HepG2 (cell line): Measurements from ENCODE around the gene PRM3. TPM values are rescaled to one million over a fixed set of nuclear protein-coding genes. Genes with fewer than 3 reads are reported as not detected.

Experiments
- ATRX ChIP-seq: sonication (generic); formaldehyde crosslinking; IDR thresholded peaks from 2 replicates; pipeline ENCODE4 v1.4.0; 2020; ENCODE audit warnings: missing genetic modification reagents, borderline replicate concordance
- BORCS8-MEF2B ChIP-seq: sonication (generic); formaldehyde crosslinking; IDR thresholded peaks from 2 replicates; pipeline ENCODE4 v1.8.0; 2022; ENCODE audit warnings: mild to moderate bottlenecking, missing genetic modification reagents
- FOSL2 ChIP-seq: sonication (generic); formaldehyde crosslinking; IDR thresholded peaks from 2 replicates; pipeline ENCODE4 v1.4.0; 2020; ENCODE audit warnings: missing genetic modification reagents
- HHEX ChIP-seq: IDR thresholded peaks from 2 replicates; pipeline ENCODE4 v1.6.1; 2016; ENCODE audit warnings: control low read depth
- HMGA1 ChIP-seq: sonication (generic); formaldehyde crosslinking; conservative IDR thresholded peaks from 2 replicates; pipeline ENCODE4 v1.4.0; 2020; ENCODE audit warnings: missing genetic modification reagents
- MED13 ChIP-seq: sonication (generic); formaldehyde crosslinking; IDR thresholded peaks from 2 replicates; pipeline ENCODE4 v1.5.0; 2020; ENCODE audit warnings: missing genetic modification reagents
- PAWR ChIP-seq: sonication (generic); formaldehyde crosslinking; IDR thresholded peaks from 2 replicates; pipeline ENCODE4 v1.4.0; 2020; ENCODE audit warnings: missing genetic modification reagents, mild to moderate bottlenecking, borderline replicate concordance
- PRMT3 ChIP-seq: sonication (generic); formaldehyde crosslinking; IDR thresholded peaks from 2 replicates; pipeline ENCODE4 v1.8.1; 2022; ENCODE audit warnings: low read depth, mild to moderate bottlenecking, moderate library complexity, missing genetic modification reagents, borderline replicate concordance
- RORA ChIP-seq: sonication (generic); formaldehyde crosslinking; IDR thresholded peaks from 2 replicates; pipeline ENCODE4 v1.5.0; 2020; ENCODE audit warnings: mild to moderate bottlenecking, missing genetic modification reagents, moderate library complexity
- SIN3A ChIP-seq: IDR thresholded peaks from 2 replicates; pipeline ENCODE4 v1.6.1; 2011; ENCODE audit warnings: low read depth, mild to moderate bottlenecking, control low read depth, low read length, borderline replicate concordance
- SNRNP70 ChIP-seq: fragments of 200-400 bp; formaldehyde crosslinking; IDR thresholded peaks from 2 replicates; pipeline ENCODE4 v1.6.1; 2017; ENCODE audit warnings: mild to moderate bottlenecking, low read depth, low read length, moderate library complexity
- ZBTB7B ChIP-seq: sonication (generic); formaldehyde crosslinking; IDR thresholded peaks from 2 replicates; pipeline ENCODE4 v1.4.0; 2020; ENCODE audit warnings: missing genetic modification reagents
- ZNF20 ChIP-seq: sonication (generic); formaldehyde crosslinking; IDR thresholded peaks from 2 replicates; pipeline ENCODE4 v1.4.0; 2020; ENCODE audit warnings: mild to moderate bottlenecking, moderate library complexity, missing genetic modification reagents
- ZNF432 ChIP-seq: sonication (generic); formaldehyde crosslinking; IDR thresholded peaks from 2 replicates; pipeline ENCODE4 v1.5.0; 2020; ENCODE audit warnings: missing genetic modification reagents, mild to moderate bottlenecking, borderline replicate concordance
- ZNF44 ChIP-seq: sonication (generic); formaldehyde crosslinking; IDR thresholded peaks from 2 replicates; pipeline ENCODE4 v1.5.1; 2020; ENCODE audit warnings: mild to moderate bottlenecking, missing genetic modification reagents
- ZNF552 ChIP-seq: sonication (generic); formaldehyde crosslinking; IDR thresholded peaks from 2 replicates; pipeline ENCODE4 v1.9.0; 2022; ENCODE audit warnings: missing genetic modification reagents, mild to moderate bottlenecking, borderline replicate concordance
- ZNF766 ChIP-seq: sonication (generic); formaldehyde crosslinking; IDR thresholded peaks from 2 replicates; pipeline ENCODE4 v1.5.0; 2020; ENCODE audit warnings: missing genetic modification reagents, borderline replicate concordance
- ZNF816 ChIP-seq: sonication (generic); formaldehyde crosslinking; IDR thresholded peaks from 2 replicates; pipeline ENCODE4 v1.8.0; 2022; ENCODE audit warnings: missing genetic modification reagents, mild to moderate bottlenecking, borderline replicate concordance
- ZSCAN21 ChIP-seq: sonication (generic); formaldehyde crosslinking; IDR thresholded peaks from 2 replicates; pipeline ENCODE4 v1.8.0; 2022; ENCODE audit warnings: mild to moderate bottlenecking, missing genetic modification reagents, moderate library complexity, borderline replicate concordance
- polyA plus RNA-seq, 8 experiments: library from polyadenylated mRNA; depleted of rRNA in 3 of 8; stranded (reverse) in 7 of 8; unstranded in 1 of 8; fragments of >200 nt; fragmentation: Illumina TruSeq in 4 of 8; extraction: Trizol in 4 of 8; gene quantifications; 2 replicates each; pipeline versions ENCODE4 v1.2.1 to v1.2.3, GENCODE V29; 2011 to 2016; ENCODE audit warnings: low read depth in 4 of 8, missing spikeins in 1 of 8, mixed read lengths in 1 of 8; ENCODE audit not compliant: insufficient read depth in 1 of 8
- total RNA-seq, 5 experiments: library from RNA; depleted of rRNA; stranded (reverse); fragments of >200 nt; fragmentation: Illumina TruSeq; extraction: Trizol; gene quantifications; 2 replicates each; pipeline ENCODE4 v1.2.3, GENCODE V29; 2016; ENCODE audit warnings: low read depth in 1 of 5
- TF ChIP-seq, protein P1 (sequence below): IDR thresholded peaks from 2 replicates; pipeline ENCODE4 v1.6.1; 2016; ENCODE audit warnings: low read depth, borderline replicate concordance
- TF ChIP-seq, protein P2 (sequence below): sonication (generic); formaldehyde crosslinking; IDR thresholded peaks from 2 replicates; pipeline ENCODE4 v1.8.0; 2022; ENCODE audit warnings: missing genetic modification reagents, low read depth, mild to moderate bottlenecking, borderline replicate concordance
- TF ChIP-seq, protein P3 (sequence below), 2 experiments: sonication (generic) in 1 of 2; formaldehyde crosslinking in 1 of 2; IDR thresholded peaks; 2 replicates each; pipeline versions ENCODE4 v1.5.1 to v1.6.1; 2011 to 2020; ENCODE audit warnings: borderline replicate concordance in 1 of 2, low read depth in 1 of 2, low read length in 1 of 2, mild to moderate bottlenecking in 1 of 2, missing genetic modification reagents in 1 of 2, moderate library complexity in 1 of 2
- TF ChIP-seq, protein P4 (sequence below): sonication (generic); formaldehyde crosslinking; conservative IDR thresholded peaks from 2 replicates; pipeline ENCODE4 v1.4.0; 2020; ENCODE audit warnings: mild to moderate bottlenecking, missing genetic modification reagents, moderate library complexity

The PRM3 gene
- total and polyA plus RNA-seq, 2 of the 13 experiments (the other 11 are each of a cell fraction or from before 2014, with no cell fraction given) = not detected

DNA sequence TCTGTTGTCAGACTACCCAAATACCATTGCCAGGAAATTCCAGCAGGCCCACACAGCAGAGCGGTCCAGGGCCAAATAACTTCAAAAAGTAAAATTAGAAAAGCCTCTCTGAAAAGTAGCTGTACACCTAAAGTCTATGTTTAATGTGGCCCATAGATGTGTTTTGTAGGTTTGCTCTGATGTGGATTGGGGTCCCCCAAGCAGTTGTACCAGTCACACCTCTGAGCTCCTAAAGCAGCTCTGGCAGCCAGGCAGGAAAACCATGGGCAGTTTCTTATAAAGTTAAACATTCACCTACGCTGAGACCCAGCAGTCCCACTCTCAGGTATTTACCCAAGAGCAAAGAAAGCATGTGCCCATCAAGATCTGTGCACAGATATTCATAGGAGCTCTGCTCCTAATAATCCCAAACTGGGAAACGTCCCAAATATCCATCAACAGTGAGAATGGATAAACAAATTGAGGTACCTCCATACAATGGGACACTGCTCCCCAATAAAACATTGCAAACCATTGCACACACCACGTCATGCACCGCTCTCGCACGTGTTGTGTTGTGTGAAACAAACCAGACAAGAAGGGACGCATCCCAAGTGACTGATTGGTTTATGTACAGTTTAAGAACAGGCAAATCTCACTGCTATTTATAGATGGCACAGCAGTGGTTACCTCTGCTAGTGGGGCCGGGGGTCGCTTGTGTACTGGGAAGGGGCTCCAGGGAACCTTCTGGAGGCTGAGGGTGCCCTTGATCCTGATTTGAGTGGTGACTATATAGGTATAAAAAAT, 23.5 kb upstream of the PRM3 start (continued):
- TF ChIP-seq, protein P1, sequence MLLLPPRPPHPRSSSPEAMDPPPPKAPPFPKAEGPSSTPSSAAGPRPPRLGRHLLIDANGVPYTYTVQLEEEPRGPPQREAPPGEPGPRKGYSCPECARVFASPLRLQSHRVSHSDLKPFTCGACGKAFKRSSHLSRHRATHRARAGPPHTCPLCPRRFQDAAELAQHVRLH (CRISPR knock-in tag) = peak; percentile 59; the same call in 1 of the 2 replicates
- TF ChIP-seq ZNF20 (CRISPR knock-in tag) (peak; percentile 85), FOSL2 (peak; percentile 54), PRMT3 (CRISPR knock-in tag) (0 out of 2 replicates have a peak, but pooled peaks have one; percentile 60), PAWR (0 out of 2 replicates have a peak, but pooled peaks have one; percentile 58), ATRX (CRISPR knock-in tag) (no peak), HMGA1 (no peak; the same call in 1 of the 2 replicates), ZNF766 (CRISPR knock-in tag) (no peak), HHEX (CRISPR knock-in tag) (no peak), ZNF552 (0 out of 2 replicates have a peak, but pooled peaks have one; percentile 31), SNRNP70 (no peak), ZNF44 (CRISPR knock-in tag) (no peak), ZNF816 (CRISPR knock-in tag) (0 out of 2 replicates have a peak, but pooled peaks have one; percentile 72), ZNF432 (CRISPR knock-in tag) (no peak), MED13 (CRISPR knock-in tag) (0 out of 2 replicates have a peak, but pooled peaks have one; percentile 59), RORA (CRISPR knock-in tag) (no peak), ZBTB7B (CRISPR knock-in tag) (peak; percentile 80), SIN3A (no peak), ZSCAN21 (CRISPR knock-in tag) (no peak), BORCS8-MEF2B (CRISPR knock-in tag) (no peak)
- TF ChIP-seq, protein P2, sequence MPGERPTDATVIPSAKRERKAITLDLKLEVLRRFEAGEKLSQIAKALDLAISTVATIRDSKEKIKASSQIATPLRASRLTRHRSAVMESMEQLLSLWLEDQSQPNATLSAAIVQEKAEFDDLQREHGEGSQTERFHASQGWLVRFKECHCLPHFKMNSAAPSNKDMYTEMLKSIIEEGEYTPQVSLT (CRISPR knock-in tag) = peak; percentile 17; the same call in 1 of the 2 replicates
- TF ChIP-seq, protein P3, sequence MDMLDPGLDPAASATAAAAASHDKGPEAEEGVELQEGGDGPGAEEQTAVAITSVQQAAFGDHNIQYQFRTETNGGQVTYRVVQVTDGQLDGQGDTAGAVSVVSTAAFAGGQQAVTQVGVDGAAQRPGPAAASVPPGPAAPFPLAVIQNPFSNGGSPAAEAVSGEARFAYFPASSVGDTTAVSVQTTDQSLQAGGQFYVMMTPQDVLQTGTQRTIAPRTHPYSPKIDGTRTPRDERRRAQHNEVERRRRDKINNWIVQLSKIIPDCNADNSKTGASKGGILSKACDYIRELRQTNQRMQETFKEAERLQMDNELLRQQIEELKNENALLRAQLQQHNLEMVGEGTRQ (IDR thresholded peaks at IDR 0.05; ENCODE audit: low read depth, low read length) = no peak
- TF ChIP-seq, protein P3 (CRISPR knock-in tag; IDR thresholded peaks at IDR 0.05; ENCODE audit: borderline replicate concordance) = no peak
- TF ChIP-seq, protein P4, sequence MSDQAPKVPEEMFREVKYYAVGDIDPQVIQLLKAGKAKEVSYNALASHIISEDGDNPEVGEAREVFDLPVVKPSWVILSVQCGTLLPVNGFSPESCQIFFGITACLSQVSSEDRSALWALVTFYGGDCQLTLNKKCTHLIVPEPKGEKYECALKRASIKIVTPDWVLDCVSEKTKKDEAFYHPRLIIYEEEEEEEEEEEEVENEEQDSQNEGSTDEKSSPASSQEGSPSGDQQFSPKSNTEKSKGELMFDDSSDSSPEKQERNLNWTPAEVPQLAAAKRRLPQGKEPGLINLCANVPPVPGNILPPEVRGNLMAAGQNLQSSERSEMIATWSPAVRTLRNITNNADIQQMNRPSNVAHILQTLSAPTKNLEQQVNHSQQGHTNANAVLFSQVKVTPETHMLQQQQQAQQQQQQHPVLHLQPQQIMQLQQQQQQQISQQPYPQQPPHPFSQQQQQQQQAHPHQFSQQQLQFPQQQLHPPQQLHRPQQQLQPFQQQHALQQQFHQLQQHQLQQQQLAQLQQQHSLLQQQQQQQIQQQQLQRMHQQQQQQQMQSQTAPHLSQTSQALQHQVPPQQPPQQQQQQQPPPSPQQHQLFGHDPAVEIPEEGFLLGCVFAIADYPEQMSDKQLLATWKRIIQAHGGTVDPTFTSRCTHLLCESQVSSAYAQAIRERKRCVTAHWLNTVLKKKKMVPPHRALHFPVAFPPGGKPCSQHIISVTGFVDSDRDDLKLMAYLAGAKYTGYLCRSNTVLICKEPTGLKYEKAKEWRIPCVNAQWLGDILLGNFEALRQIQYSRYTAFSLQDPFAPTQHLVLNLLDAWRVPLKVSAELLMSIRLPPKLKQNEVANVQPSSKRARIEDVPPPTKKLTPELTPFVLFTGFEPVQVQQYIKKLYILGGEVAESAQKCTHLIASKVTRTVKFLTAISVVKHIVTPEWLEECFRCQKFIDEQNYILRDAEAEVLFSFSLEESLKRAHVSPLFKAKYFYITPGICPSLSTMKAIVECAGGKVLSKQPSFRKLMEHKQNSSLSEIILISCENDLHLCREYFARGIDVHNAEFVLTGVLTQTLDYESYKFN (CRISPR knock-in tag) = peak; percentile 86
